ENCODE results near the gene B3GALNT1.

Gene B3GALNT1, protein sequence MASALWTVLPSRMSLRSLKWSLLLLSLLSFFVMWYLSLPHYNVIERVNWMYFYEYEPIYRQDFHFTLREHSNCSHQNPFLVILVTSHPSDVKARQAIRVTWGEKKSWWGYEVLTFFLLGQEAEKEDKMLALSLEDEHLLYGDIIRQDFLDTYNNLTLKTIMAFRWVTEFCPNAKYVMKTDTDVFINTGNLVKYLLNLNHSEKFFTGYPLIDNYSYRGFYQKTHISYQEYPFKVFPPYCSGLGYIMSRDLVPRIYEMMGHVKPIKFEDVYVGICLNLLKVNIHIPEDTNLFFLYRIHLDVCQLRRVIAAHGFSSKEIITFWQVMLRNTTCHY

DNA sequence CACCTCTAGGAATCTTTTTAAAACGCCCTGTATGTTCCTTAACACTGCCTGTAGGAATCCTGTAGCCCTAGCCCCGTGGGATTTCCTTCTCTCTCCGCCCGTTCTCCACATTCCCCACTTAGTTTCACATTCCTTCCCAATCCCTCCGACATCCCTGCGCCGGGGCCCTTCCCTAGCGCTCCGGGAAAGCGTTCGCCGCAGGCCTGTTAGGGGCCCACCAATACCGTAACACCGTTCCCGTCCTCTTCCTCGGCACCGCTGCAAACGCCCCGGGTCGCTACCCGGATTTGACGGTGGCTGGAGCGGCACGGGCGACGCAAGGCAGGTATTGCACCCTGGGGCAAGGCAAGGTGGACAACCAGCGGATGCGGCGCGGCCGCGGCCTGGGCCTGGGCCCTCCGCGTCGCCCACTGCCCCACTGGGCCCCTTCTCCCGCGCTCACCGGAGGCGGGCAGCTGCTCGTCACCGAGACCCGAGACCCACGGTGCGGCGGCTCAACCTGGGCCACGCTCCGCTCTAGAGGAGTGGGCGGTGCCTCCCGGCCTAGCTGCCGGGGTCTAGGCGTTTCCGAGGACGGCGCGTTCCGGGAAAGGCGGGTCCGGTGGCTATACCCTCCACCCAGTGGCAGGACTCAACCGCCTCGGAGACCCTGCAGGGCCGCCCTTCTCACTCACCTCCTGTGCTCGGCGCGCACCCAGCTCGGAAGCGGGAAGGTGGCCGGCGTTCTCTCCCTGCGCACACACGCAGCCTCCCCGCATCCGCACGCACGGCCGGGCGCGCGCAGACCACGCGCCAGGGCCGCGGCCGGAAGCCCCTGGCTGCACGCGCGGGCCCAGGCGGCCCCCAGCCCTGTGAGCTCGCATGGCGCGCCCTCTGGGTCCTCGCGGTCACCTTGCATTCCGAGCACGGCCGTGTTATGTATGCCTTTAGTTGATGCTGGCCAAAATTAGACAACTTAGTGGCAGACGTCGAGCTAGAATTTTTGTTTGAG, at the start of gene B3GALNT1:
B3GALNT1 (minus strand) TSS at position 789 of the 991 bp plus-strand sequence. CDS start 18,595 bp downstream, outside the sequence.
- peak; percentile 86 for FAIRE-seq
- peak; percentile 50 for DNase-seq (ENCODE audit: insufficient read length, low spot score)

DNA sequence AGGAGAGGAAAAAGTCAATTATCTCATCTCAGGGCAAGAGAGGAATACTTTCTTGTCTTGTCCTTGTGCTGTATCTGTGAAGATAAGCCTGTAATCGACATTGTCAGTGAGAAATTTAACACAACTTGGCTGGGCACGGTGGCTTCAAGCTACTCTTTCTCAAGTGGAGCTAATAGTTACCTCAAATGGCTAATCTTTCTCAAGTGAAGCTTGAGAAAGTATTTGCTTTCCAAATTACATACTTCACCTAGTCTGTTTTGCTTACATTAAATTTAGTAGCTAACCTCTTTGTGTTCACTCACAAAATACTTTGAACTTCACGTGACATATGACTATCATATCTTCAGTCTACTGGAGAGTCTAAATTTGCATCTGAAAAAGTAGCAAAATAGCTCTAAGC, 48.3 kb upstream of the B3GALNT1 start:
- no peak for FAIRE-seq
- no peak for DNase-seq (ENCODE audit: insufficient read length, low spot score)

GRCh38 chr3:161150001-161150525, 44.9 kb upstream of the B3GALNT1 start:
- no peak for DNase-seq (ENCODE audit: insufficient read length, low spot score)
- FAIRE-seq = no peak

GRCh38 chr3:161149529-161149928, 44.4 kb upstream of the B3GALNT1 start:
- FAIRE-seq (no peak), DNase-seq (ENCODE audit: insufficient read length, low spot score) (no peak)

DNA sequence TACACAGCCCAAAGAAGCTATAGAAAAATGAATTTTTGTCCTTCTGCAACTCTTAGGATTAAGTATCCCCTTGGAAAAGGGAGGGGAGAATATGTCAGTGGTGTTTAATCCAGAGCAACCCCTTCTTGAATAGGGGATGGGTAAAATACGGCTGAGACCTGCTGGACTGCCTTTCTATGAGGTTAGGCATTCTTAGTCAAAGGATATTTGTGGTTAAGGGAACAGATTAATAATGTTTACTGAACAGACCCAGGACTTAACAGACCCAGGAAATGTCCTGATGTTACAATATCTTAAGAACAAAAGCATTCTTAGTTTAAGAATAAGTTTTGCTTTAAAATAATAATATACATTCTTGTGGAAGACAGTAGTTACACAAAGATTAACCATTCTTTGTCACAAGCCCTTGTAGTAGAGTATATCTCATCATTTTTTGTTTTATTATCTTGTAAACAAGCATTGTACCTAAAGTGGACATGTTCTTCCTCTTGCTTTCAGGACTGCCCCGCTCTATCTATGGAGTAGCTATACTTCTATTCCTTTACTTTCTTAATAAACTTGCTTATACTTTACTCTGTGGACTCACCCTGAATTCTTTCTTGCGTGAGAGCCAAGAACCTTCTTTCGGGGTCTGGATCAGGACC, 43.8 kb upstream of the B3GALNT1 start:
- no peak for DNase-seq (ENCODE audit: insufficient read length, low spot score)
- FAIRE-seq = no peak

DNA sequence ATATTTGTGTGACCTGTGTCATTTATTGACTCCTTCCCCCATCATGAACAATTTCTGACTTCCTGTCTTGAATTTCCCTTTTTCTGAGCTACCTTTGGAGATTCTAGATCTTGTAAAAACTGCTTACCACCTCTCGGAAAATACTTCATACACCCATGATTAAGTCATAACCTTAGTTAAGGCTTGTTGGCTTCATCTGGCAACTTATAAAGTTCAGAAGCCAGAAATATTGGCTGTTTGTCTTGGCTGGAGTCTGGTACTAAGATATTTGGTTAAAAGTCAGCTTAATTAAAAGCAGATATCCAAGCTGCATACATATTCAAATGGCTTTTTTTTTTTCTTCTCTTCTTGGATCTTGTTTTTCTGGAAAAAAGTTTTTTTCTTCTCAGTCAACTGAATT, 37.3 kb upstream of the B3GALNT1 start:
- FAIRE-seq = no peak
- no peak for DNase-seq (ENCODE audit: insufficient read length, low spot score)

DNA sequence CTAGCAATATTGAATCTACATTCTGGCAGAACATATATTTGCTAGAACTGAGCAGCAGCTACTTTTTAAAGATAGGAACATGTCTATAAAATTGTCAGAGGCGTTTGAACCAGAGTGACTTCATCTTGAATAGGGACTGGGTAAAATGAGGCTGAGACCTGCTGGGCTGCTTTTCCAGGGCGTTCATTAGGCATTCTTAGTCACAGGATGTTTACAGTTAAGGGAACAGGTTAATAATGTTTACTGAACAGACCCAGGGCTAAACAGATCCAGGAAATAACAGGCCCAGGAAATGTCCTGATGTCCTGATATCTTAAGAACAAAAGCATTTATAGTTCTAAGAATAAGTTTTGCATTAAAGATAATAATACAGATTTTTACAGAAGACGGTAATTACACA, 34.5 kb upstream of the B3GALNT1 start:
- FAIRE-seq = no peak
- DNase-seq (ENCODE audit: insufficient read length, low spot score) = no peak

DNA sequence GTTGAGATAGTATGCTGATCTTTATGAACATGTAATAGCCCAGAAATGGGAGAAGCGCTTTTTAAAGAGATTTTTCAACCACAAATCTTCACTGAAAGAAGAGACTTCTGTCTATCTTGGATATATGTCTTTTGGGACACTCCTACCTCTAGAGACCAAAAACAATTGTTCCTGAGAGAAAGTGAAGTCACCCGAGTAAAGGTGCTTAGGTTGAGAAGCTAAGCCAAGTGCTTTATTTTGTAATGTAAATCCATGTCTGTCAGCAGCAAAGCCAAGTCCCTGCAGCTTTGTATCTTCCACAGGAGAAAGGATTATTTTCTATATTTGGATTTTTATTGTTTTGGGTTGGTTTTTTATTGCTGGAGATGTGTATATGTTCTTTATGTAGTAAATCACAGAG, 32.1 kb upstream of the B3GALNT1 start:
- DNase-seq (ENCODE audit: insufficient read length, low spot score) = no peak
- FAIRE-seq = no peak

GRCh38 chr3:161132391-161132790, 27.2 kb upstream of the B3GALNT1 start:
- no peak for DNase-seq (ENCODE audit: insufficient read length, low spot score)
- FAIRE-seq = no peak

DNA sequence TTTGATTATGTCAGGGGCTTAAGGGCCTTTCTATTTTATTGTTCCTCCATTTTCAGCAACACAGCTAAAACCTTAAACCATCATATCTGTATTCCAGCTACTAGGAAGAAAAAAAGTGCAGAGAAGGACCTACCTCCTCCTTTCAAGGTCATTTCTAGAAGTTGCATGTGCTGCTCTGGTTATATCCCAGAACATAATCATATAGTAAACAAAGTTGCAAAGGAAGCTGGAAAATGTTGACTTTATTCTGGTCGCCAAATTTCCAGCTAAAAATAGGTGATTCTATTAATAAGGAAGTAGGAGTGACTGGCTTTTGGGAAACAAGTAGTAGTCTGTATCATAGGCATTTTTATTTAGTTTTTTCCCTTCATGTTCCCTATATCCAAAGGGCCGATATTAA, 21.3 kb upstream of the B3GALNT1 start:
- no peak for DNase-seq (ENCODE audit: insufficient read length, low spot score)
- no peak for FAIRE-seq

- FAIRE-seq (no peak), DNase-seq (ENCODE audit: insufficient read length, low spot score) (no peak)
Measured at GRCh38 chr3:161117646-161118045, 12.5 kb upstream of the B3GALNT1 start.

GRCh38 chr3:161108840-161109239, 3.7 kb upstream of the B3GALNT1 start:
- DNase-seq (ENCODE audit: insufficient read length, low spot score) = no peak
- no peak for FAIRE-seq

DNA sequence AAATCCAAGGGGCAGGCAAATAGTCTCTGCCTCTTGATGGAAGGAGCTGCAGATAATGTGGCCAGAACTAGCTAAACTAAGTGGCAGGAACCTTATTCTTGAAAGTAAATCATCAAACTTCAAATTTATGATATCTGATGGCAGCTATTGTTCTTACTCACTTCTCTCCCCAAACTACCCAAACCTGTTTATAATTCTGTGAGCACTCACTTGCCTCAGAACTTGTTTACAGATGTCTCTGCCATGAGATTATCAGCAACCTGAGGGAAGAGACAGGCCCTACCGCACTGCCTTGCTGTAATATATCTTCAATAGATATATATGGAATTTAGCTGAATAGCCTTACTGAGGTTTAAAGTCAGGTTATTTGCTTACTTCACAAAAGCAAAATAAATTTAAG, 2.2 kb upstream of the B3GALNT1 start:
- DNase-seq (ENCODE audit: insufficient read length, low spot score) (no peak), FAIRE-seq (no peak)

DNA sequence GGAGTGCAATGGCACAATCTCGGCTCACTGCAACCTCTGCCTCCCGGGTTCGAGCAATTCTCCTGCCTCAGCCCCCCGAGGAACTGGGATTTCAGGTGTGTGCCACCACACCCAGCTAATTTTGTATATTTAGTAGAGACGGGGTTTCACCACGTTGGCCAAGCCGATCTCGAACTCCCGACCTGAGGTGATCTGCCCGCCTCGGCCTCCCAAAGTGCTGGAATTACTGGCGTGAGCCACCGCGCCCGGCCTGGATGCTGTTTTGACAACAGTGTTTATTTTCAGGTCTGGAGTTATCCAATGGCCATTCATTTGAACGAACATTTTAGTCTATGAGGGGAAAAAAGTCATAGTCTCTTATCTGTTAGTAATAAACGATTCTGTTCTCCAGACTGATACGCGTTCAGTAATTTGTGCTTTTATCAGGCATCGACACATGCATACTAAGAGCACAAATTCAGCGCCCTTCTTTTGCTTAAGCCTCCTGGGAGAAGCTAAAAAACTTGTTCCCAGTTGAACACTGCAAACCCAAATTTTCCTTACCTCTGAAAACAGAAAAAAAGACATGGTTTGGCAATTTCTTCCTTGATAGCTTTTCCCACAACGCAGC, 1.3 kb downstream of the B3GALNT1 start:
- no peak for FAIRE-seq
- DNase-seq (ENCODE audit: insufficient read length, low spot score) = no peak

DNA sequence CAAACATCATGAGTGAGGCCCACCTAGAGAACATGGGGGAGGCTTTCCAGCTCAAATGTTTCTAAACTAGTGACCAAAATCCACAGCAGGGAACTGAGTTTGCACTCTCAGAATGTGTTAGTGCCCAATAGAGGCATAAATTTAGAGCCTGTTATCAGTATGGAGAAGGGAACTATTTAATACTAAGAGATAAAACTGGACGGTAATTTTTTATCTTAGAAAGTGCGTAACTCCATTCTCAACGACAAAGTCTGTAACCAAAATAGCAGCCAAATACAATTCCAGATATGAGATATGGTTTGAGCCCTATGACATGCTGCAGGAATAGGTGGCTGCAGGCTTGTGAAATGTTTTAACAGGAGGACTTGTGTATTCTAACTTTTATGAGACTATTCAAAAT, 3.5 kb downstream of the B3GALNT1 start:
- DNase-seq (ENCODE audit: insufficient read length, low spot score) (no peak), FAIRE-seq (no peak)

DNA sequence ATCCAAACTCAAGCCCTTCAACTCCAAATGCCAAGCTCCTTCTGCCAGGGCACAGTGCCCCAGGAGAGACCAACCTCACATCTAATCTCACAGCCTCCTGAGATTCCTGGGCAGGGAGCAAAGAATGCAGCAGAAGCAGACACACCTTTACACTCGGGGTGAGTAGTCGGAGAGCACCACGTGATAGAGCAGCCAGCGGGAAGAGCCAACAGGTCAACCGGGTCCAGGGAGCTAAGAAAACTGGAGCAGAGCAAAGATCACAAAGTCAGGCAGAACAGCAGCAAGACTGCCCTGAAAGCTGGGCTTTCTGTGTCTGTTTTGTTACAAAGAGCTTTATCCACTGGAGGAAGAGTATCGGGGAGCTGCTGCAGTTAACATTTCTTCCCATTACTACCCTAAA, 4.2 kb downstream of the B3GALNT1 start:
- FAIRE-seq = no peak

GRCh38 chr3:161096771-161097367, 8.3 kb downstream of the B3GALNT1 start:
- FAIRE-seq = no peak
- DNase-seq (ENCODE audit: insufficient read length, low spot score) = no peak

More for the DNA sequence above, 4.2 kb downstream of the B3GALNT1 start:
- no peak for DNase-seq (ENCODE audit: insufficient read length, low spot score)

- FAIRE-seq = no peak
Measured at GRCh38 chr3:161093895-161094294, 11.3 kb downstream of the B3GALNT1 start.

GRCh38 chr3:161084277-161084676, 20.9 kb downstream of the B3GALNT1 start:
- DNase-seq (ENCODE audit: insufficient read length, low spot score) = no peak
- FAIRE-seq = no peak

More at GRCh38 chr3:161093895-161094294, 11.3 kb downstream of the B3GALNT1 start:
- no peak for DNase-seq (ENCODE audit: insufficient read length, low spot score)

DNA sequence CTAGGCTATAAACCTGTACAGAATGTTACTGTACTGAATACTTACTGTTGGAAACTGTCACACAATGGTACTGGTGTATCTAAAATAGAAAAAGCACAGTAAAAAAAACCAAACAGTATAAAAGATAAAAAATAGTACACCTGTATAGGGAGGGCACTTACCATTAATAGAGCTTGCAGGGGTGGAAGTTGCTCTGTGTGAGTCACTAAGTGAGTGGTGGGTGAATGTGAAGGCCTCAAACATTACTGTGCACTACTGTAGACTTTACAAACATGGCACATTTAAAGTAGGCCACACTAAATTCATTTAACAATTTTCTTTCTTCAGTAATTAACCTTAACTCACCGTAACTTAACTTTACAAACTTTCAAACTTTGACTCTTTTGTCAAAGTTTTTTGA, 22.0 kb downstream of the B3GALNT1 start:
- FAIRE-seq = no peak

More for the DNA sequence above, 22.0 kb downstream of the B3GALNT1 start:
- no peak for DNase-seq (ENCODE audit: insufficient read length, low spot score)

Data from HTR-8/SVneo (cell line).